Stimulated activated CD4-positive, alpha-beta T cell treated with anti-CD3 and anti-CD28 coated beads, TNF-alpha, amount 100 ng/mL, for 1 hour (primary cell): ENCODE data around the gene ADCY7.

Experiments used
- DNase-seq, 3 donors: peaks; one replicate each; pipeline ENCODE4 v3.0.0-alpha.2; 2020; ENCODE audit warnings: low read depth in 3 of 3, low spot score in 1 of 3

The ADCY7 gene

DNA sequence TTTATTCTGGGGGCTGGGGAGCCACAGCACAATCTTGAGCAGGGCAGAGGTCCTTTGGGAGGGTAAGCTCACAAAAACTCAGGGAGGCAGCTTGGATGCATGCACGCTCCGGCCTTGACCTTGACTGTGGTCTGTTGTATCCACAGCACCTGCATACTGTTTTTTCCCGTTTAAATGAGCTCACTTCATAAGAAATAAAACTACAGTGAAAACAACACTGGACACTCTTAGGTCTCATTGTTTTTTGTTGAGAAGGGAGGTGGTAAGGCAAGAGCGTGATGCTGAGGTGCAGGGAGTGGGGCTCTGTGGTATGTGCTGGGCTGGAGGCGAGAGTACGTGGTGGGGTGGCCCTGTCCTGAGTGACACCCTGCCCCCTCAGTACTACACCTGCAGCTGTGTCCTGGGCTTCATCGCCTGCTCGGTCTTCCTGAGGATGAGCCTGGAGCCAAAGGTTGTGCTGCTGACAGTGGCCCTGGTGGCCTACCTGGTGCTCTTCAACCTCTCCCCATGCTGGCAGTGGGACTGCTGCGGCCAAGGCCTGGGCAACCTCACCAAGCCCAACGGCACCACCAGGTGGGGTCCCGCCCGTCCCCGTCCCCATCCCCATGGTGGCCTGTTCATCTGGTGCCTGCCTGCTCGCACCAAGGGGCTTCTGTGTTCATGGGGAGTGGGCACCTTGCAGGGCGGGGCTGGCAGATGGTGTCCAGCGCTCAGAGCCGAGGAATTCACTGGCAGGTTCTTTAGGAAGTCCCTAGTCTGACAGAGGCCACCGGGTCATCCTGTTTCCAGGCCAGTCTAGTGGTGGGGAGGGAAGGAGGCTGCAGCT, 44.2 kb downstream of the ADCY7 start:
- DNase-seq, result no peak

DNA sequence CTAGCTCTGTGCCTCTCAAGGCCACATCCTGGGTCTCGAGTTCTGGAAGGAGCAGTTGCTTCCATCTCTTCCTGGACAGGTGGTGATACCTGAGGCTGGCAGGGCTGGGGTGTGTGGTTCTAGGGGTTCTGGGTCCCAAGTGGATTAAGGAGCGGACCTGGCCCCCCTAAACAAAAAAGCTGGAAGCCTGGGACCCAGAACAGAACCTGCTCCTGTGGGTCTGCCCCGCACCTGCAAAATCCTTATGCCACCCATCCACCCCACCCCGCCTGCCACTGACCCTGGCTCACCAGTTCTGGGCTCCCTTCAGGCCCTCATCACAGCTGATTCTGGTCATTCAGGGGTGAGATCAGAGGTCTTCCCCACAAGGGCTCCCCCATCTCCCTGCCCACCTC, 44.8 kb downstream of the ADCY7 start:
- DNase-seq, result no peak

DNA sequence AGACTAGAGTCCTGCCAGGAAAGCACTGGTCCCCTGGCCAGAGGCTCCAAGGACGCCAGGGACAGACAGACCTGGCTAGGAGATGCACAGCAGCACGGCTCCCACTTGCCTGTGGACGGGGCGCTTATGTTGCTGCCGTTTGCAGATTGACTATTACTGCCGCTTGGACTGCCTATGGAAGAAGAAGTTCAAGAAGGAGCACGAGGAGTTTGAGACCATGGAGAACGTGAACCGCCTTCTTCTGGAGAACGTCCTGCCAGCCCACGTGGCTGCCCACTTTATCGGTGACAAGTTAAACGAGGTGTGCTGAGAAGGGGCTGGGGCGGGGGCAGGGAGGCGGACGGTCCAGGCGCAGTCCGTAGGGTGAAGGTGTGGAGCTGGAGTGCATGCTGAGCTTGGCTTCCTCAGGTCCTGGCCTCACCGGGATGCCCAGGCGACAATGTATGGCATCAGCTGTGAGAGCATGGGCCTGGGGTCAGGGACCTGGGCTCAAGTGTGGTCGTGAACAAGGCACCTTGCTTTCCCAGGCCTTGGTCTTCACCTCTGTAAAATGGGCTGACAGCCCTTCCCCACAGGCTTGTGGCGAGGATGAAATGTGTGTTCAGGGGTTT, 45.6 kb downstream of the ADCY7 start:
- no peak for DNase-seq

- DNase-seq, result peak in 2 of 3 donors; percentile 8 to 9
These were observed 47.5 kb downstream of the ADCY7 start for GRCh38 chr16:50313596-50314478.

- DNase-seq, result no peak
These were observed 48.3 kb downstream of the ADCY7 start for GRCh38 chr16:50314665-50315064.

DNA sequence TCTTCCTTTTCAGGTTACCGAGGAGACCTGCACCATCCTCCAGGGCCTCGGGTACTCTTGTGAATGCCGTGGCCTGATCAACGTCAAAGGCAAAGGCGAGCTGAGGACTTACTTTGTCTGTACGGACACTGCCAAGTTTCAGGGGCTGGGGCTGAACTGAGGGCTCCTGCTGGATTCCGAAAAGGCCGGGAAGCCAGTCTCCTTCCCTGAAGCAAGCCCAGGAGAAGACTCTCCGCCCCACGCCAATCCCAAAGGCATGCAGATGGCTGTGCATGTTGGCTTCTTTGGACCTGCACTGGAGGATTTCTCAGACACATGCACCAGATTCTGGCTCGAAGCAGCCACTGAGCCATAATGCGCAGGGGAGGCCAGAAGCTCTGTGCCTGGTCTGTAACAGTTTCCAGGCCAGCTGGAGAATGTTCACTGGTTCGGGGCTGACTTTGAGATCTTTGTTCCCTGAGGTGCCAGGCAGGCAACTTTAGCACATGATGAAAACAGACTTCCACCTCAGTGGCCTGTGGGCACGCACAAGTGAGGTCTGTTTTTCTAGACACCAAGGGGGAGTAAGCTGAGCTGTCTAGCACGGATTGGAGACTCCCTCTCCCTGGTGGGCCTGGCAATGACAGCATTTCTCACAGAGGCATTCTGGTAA, 49.1 kb downstream of the ADCY7 start:
- DNase-seq, result no peak

GRCh38 chr16:50316102-50316847, 49.9 kb downstream of the ADCY7 start:
- no peak for DNase-seq

GRCh38 chr16:50316848-50317630, 50.7 kb downstream of the ADCY7 start:
- no peak for DNase-seq

DNA sequence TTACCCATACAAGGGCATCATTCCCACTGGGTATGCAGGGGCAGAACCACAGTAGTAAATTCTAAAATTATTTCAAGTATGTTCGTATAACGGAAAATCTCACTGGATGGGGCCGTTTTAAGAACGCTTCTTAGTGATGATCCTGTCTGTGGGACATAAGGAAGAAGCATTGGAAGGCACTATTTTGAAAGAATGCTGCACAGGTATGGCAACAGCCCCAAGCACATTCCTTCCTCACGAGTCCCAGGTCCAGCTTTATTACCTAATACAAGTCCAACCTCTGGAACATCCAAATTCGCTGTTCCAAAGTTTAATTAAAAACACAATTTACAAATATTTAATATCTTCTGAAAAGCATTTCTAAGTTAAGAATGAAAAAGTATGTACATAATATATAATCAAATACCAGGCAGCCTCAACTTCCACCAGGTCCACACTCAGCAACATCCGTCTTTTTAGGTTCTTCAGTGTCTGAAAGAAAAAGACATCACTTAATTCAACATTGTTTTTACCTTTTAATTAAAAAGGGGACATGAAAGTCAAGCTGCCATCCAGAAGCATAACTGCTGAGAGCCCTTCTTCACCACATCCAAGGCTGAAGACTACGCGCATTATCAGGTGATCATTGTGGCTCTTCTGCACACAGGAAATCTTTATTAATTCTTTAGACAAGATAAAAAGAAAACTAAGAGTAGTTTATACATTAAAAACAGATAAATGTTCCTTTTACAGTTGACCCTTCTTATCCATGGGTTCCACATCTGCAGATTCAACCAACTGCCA, 52.6 kb downstream of the ADCY7 start:
- no peak for DNase-seq

DNA sequence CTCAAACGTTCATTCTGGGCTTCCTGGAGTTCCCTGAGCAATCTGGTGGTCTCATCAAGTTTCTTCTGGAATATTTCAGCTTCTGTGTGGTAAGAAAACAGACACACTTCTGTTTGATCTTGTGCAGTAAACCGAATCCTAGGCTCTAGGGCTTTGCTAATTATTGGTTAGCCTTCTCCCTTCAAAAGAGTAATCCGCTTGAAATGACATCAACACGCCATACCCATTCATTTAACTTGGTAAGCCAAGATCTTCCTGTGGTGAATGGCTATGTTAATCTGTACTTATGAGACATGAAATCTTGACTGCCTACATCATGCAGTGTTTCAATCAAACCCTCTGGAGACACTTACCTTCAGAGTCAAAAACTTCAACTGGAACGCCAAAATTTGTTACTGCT, 54.0 kb downstream of the ADCY7 start:
- DNase-seq, result no peak

DNA sequence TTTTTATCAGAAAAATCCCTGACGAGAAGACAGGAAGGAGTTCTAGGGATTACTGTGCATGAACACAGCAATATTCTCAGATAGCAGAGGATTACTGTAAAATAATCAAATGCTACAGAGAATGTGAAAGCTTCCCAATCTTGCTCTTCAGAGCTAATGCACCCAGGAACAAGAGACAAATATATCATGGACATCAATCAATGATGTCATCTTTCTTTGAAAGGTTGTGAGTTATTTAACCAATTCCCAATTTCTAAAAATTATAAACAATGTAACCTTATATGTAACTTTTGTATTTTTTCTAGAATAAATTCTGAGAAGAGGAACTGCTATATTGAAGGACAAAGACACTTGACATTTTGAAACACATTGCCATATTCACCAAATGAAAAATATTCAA, 56.0 kb downstream of the ADCY7 start:
- DNase-seq, result no peak

GRCh38 chr16:50323335-50324011, 57.1 kb downstream of the ADCY7 start:
- DNase-seq, result no peak

- no peak for DNase-seq
These were observed 58.0 kb downstream of the ADCY7 start for GRCh38 chr16:50324345-50324744.

DNA sequence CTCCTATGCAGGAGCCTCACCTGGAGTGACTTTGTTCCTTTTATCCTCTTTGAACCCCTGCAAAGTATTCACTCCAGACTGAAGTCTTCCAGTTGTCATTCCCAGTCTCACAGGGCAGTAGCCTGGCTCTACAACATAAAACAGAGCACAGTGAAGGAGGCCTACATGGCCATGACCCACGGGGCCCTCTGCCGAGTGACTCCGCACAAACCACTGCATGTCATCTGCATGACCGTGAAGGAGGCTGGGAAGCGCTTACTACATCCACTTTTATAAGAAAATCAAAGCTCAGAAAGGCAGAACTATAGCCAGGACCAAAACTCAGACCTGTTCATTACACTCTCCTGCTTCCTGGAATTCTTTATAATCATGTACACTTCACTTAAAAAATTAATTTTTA, 59.9 kb downstream of the ADCY7 start:
- no peak for DNase-seq

- DNase-seq, result peak in 2 of 3 donors; percentile 24 to 36
These were observed 60.6 kb downstream of the ADCY7 start for GRCh38 chr16:50326835-50327465.

DNA sequence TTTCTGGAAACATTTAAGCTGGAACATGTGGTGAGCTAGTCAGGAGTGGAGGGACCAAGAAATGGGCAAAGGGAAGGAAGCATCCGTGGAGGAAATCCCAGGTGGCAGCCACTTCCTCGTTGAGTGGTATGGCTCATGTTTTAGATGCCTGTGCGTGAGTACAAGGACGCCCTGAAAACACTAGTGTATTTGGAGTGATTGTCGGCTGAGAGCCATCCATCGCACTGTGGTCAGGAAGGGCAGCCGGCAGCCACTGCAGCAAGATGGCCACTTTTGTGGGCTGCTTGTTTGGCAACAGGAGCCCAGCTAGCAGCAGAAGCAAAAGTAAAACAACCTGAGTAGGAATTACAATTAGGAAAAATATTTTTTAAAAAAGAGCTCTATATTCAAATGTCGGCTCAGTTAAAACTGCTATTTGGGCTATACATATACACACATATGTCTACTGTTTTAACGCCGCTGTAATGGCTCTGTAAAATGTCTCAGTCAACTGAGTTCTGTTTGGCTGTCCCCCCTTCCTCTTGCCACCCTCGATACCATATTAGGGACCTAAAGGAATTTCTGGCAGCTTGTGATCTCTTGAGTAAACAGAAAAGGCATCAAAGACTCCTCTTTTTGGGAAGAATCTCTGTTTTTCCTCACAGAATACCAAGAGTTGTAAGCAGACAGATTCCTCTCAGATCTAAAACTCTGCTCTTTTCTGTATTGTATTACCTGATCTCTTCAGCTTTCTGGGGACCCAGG, 63.3 kb downstream of the ADCY7 start:
- no peak for DNase-seq

DNA sequence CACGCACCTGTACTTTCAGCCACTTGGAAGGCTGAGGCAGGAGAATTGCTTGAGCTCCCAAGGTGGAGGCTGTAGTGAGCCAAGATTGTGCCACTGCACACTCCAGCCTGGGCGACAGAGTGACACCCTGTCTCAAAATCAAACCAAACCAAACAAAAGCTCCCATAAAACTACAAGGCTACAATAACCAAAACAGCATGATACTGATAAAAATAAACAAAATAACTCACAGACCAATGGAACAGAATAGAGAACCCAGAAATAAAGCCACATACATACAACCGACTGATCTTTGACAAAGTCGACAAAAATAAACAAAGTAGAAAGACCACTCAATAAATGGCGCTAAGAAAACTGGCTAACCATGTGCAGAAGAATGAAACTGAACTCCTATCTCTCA, 65.2 kb downstream of the ADCY7 start:
- DNase-seq, result no peak
